ACC112 (cell line): ENCODE results near the gene SLC25A41.

ENCODE experiments used
- H2AFZ ChIP-seq: fragments of 200-600 bp; sonication (generic); one replicate; pipeline ENCODE4 v1.6.0; 2017; ENCODE audit warnings: antibody characterized with exemption, low read length; ENCODE audit not compliant: unreplicated experiment
- H3K27ac ChIP-seq: fragments of 200-600 bp; sonication (generic); 2 replicates; pipeline ENCODE4 v1.5.1; 2014; ENCODE audit warnings: low read depth, mild to moderate bottlenecking, antibody characterized with exemption, low read length, moderate library complexity
- H3K27me3 ChIP-seq: fragments of 200-600 bp; sonication (generic); 2 replicates; pipeline ENCODE4 v1.6.1; 2014; ENCODE audit warnings: mild to moderate bottlenecking, antibody characterized with exemption, low read length, moderate library complexity, mixed read lengths; ENCODE audit not compliant: insufficient read depth
- H3K36me3 ChIP-seq: fragments of 200-600 bp; sonication (generic); 2 replicates; pipeline ENCODE4 v1.6.1; 2016; ENCODE audit warnings: mild to moderate bottlenecking, antibody characterized with exemption, low read length, moderate library complexity, mixed read lengths; ENCODE audit not compliant: insufficient read depth
- H3K4me1 ChIP-seq: fragments of 200-600 bp; sonication (generic); one replicate; pipeline ENCODE4 v1.6.1; 2016; ENCODE audit warnings: low read length, mixed read lengths; ENCODE audit not compliant: insufficient read depth, unreplicated experiment, control insufficient read depth
- H3K4me3 ChIP-seq: fragments of 200-600 bp; sonication (generic); 2 replicates; pipeline ENCODE4 v1.5.1; 2014; ENCODE audit warnings: mild to moderate bottlenecking, low read depth, low read length
- H3K79me2 ChIP-seq: fragments of 200-600 bp; sonication (generic); one replicate; pipeline ENCODE4 v1.6.0; 2016; ENCODE audit warnings: low read length; ENCODE audit not compliant: control insufficient read depth, unreplicated experiment, insufficient read depth

SLC25A41 gene

GRCh38 chr19:6433663-6434062, at the start of gene SLC25A41:
Gene SLC25A41, minus strand, starts transcription at chr19:6433763. Its CDS starts 70 bp downstream, at chr19:6433693.
- H3K27ac ChIP-seq = no peak within 1 kb of the TSS
- no peaks in the 10 kb centered on the region for H3K36me3 ChIP-seq
- no peak within 1 kb of the TSS for H2AFZ ChIP-seq
- no peaks in the 10 kb centered on the region for H3K79me2 ChIP-seq
- no peaks in the 10 kb centered on the region for H3K4me1 ChIP-seq
- H3K27me3 ChIP-seq = no peaks in the 10 kb centered on the region
- H3K4me3 ChIP-seq = no peak within 1 kb of the TSS

GRCh38 chr19:6483235-6483634, 49.7 kb upstream of the SLC25A41 start:
- Histone ChIP-seq H3K27ac (no peak overlapping the region), H3K27me3 (no peaks in the 10 kb centered on the region), H3K4me3 (no peak overlapping the region), H3K4me1 (no peaks in the 10 kb centered on the region), H3K36me3 (no peaks in the 10 kb centered on the region), H2AFZ (no peak overlapping the region), H3K79me2 (no peaks in the 10 kb centered on the region)

- H3K4me3 ChIP-seq = no peak overlapping the region
- H2AFZ ChIP-seq = no peak overlapping the region
Measured at GRCh38 chr19:6482343-6482686, 48.8 kb upstream of the SLC25A41 start.

GRCh38 chr19:6481541-6482342, 48.2 kb upstream of the SLC25A41 start, which contains the start of gene DENND1C:
Gene DENND1C, minus strand, starts transcription at chr19:6481787. Its CDS starts 92 bp downstream, at chr19:6481695.
- Histone ChIP-seq H3K36me3 (no peaks in the 10 kb centered on the region), H3K4me3 (no peak within 1 kb of the TSS), H3K27ac (no peak within 1 kb of the TSS), H3K27me3 (no peaks in the 10 kb centered on the region), H3K79me2 (no peaks in the 10 kb centered on the region), H3K4me1 (no peaks in the 10 kb centered on the region), H2AFZ (no peak within 1 kb of the TSS)

More at GRCh38 chr19:6482343-6482686, 48.8 kb upstream of the SLC25A41 start:
- H3K36me3 ChIP-seq = no peaks in the 10 kb centered on the region
- no peak overlapping the region for H3K27ac ChIP-seq
- H3K4me1 ChIP-seq = no peaks in the 10 kb centered on the region
- no peaks in the 10 kb centered on the region for H3K79me2 ChIP-seq
- H3K27me3 ChIP-seq = no peaks in the 10 kb centered on the region

GRCh38 chr19:6480848-6481415, 47.4 kb upstream of the SLC25A41 start:
- Histone ChIP-seq H2AFZ (no peak overlapping the region), H3K4me1 (no peaks in the 10 kb centered on the region), H3K4me3 (no peak overlapping the region), H3K79me2 (no peaks in the 10 kb centered on the region), H3K27ac (no peak overlapping the region), H3K27me3 (peaks cover 6% of the 10 kb centered on the region; the same call in 1 of the 2 replicates), H3K36me3 (no peaks in the 10 kb centered on the region)

- H3K27me3 ChIP-seq = peaks cover 16% of the 10 kb centered on the region; the same call in 1 of the 2 replicates
- no peak overlapping the region for H2AFZ ChIP-seq
- no peaks in the 10 kb centered on the region for H3K4me1 ChIP-seq
- no peaks in the 10 kb centered on the region for H3K36me3 ChIP-seq
- H3K79me2 ChIP-seq = no peaks in the 10 kb centered on the region
- no peak overlapping the region for H3K27ac ChIP-seq
- H3K4me3 ChIP-seq = no peak overlapping the region
Measured at GRCh38 chr19:6479836-6480398, 46.4 kb upstream of the SLC25A41 start.

GRCh38 chr19:6478815-6479214, 45.3 kb upstream of the SLC25A41 start:
- H3K79me2 ChIP-seq = no peaks in the 10 kb centered on the region
- no peak overlapping the region for H3K27ac ChIP-seq
- no peak overlapping the region for H2AFZ ChIP-seq
- H3K27me3 ChIP-seq = peaks cover 19% of the 10 kb centered on the region; the same call in 1 of the 2 replicates
- no peaks in the 10 kb centered on the region for H3K4me1 ChIP-seq
- H3K36me3 ChIP-seq = no peaks in the 10 kb centered on the region
- no peak overlapping the region for H3K4me3 ChIP-seq

- no peak overlapping the region for H2AFZ ChIP-seq
- H3K79me2 ChIP-seq = no peaks in the 10 kb centered on the region
- H3K27ac ChIP-seq = no peak overlapping the region
- H3K4me3 ChIP-seq = 0 out of 2 replicates have a peak overlapping the region, but pooled peaks have one; percentile 16
- no peaks in the 10 kb centered on the region for H3K36me3 ChIP-seq
- H3K27me3 ChIP-seq = peaks cover 19% of the 10 kb centered on the region; the same call in 1 of the 2 replicates
- H3K4me1 ChIP-seq = no peaks in the 10 kb centered on the region
Measured at GRCh38 chr19:6476896-6477431, 43.4 kb upstream of the SLC25A41 start.

- H3K79me2 ChIP-seq = no peaks in the 10 kb centered on the region
- H3K36me3 ChIP-seq = no peaks in the 10 kb centered on the region
- no peak overlapping the region for H2AFZ ChIP-seq
- no peak overlapping the region for H3K27ac ChIP-seq
- H3K27me3 ChIP-seq = peaks cover 19% of the 10 kb centered on the region; the same call in 1 of the 2 replicates
- 0 out of 2 replicates have a peak overlapping the region, but pooled peaks have one; percentile 16 for H3K4me3 ChIP-seq
- no peaks in the 10 kb centered on the region for H3K4me1 ChIP-seq
Measured at GRCh38 chr19:6476155-6476895, 42.8 kb upstream of the SLC25A41 start.
